Upper lobe of left lung (tissue), 4 donors: ENCODE data around the gene NOL4L.

Experiments used
- CTCF ChIP-seq, 6 experiments: fragments of 450-650 bp in 4 of 6; fragments of 200-600 bp in 2 of 6; sonication (generic) in 2 of 6; IDR thresholded peaks; one replicate each; pipeline ENCODE4 v1.5.1; 2016 to 2019; ENCODE audit warnings: antibody characterized with exemption in 6 of 6
- POLR2AphosphoS5 ChIP-seq, 2 donors: sonication (generic); formaldehyde crosslinking; IDR thresholded peaks; one replicate each; pipeline ENCODE4 v1.5.1; 2017; ENCODE audit warnings: antibody characterized with exemption in 2 of 2

DNA sequence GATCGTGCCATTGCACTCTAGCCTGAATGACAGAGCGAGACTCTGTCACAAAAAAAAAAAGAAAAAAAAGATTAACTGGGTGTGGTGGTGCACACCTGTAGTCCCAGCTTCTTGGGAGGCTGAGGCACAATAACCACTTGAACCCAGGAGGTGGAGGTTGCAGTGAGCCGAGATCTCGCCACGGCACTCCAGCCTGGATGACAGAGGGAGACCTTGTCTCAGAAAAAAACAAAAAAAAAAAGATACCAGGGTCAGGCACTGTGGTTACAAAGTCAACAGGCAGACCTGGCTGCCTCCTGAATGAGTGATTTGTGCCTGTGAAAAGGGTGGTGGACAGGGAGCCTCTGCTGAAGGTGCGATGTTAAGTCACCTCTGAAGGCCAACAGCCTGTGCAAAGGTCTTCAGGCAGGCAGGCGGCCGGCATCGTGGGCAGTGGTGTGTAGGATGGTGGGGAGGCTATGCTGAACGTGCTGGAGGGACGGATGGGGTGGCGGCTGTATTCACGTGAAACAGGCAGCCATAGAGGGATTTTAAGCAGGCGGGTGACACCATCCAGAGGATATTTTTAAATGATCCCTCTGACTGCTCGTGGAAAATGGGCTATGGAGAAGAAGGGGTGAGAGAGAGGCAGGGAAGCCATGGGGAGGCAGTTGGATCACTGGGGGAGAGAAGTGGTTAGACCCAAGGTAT, 41.4 kb downstream of the NOL4L start:
- TF ChIP-seq CTCF (IDR thresholded peaks at IDR 0.05) (no peak), POLR2AphosphoS5 (IDR thresholded peaks at IDR 0.05) (no peak)
